ENCODE measurements around the gene SAMD4B. TPM values are rescaled to one million over a fixed set of nuclear protein-coding genes. Genes with fewer than 3 reads are reported as not detected.

Gene SAMD4B
- total RNA-seq, 1 experiment from 2014 or later, result 135 TPM

DNA sequence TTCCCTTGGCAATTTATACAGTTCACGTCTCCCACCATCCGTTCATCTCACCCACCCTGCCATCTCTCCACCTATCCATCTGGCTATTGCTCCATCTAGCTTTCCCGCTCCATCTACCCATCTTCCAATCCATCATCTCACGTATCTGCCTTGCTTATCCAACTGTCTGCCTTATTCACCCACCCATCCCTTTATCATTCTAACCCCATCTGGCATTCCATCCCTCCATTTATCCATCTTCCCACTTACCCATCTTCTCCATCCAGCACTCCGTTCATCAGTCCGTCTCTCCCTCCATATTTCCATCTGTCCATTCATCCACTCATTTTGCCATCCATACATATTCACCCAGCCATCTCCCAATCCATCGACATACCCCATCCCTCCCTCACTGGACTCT, 83.5 kb downstream of the SAMD4B start:
- no peaks in the 10 kb centered on the region for H3K27me3 ChIP-seq (ENCODE audit: insufficient read depth, low read length)
- no peak overlapping the region for H3K9ac ChIP-seq (ENCODE audit: extremely low read depth, insufficient read length, low read length)
- H4K91ac ChIP-seq (ENCODE audit: insufficient read length, low read depth, low read length), result no peak overlapping the region
- no peaks in the 10 kb centered on the region for H3K23me2 ChIP-seq (ENCODE audit: insufficient read length, low read depth, low read length, poor library complexity, severe bottlenecking)
- H2BK120ac ChIP-seq (ENCODE audit: low read depth, low read length, poor library complexity, severe bottlenecking), result no peak overlapping the region
- Mint-ChIP-seq H3K27me3 (ENCODE audit: low read depth) (no peaks in the 10 kb centered on the region), H3K9me3 (no peaks in the 10 kb centered on the region), H3K4me3 (no peak overlapping the region), H3K4me1 (peaks cover 31 to 36% of the 10 kb centered on the region in 2 experiments), H3K27ac (peak overlapping the region in 1 of 3 experiments; percentile 27; a peak in 1 of 7 replicates), H3K36me3 (ENCODE audit: insufficient read depth in 1 of 3, low read depth in 3 of 3) (peaks cover 23 to 52% (median 44%) of the 10 kb centered on the region in 3 experiments)
- TF ChIP-seq, protein P1, sequence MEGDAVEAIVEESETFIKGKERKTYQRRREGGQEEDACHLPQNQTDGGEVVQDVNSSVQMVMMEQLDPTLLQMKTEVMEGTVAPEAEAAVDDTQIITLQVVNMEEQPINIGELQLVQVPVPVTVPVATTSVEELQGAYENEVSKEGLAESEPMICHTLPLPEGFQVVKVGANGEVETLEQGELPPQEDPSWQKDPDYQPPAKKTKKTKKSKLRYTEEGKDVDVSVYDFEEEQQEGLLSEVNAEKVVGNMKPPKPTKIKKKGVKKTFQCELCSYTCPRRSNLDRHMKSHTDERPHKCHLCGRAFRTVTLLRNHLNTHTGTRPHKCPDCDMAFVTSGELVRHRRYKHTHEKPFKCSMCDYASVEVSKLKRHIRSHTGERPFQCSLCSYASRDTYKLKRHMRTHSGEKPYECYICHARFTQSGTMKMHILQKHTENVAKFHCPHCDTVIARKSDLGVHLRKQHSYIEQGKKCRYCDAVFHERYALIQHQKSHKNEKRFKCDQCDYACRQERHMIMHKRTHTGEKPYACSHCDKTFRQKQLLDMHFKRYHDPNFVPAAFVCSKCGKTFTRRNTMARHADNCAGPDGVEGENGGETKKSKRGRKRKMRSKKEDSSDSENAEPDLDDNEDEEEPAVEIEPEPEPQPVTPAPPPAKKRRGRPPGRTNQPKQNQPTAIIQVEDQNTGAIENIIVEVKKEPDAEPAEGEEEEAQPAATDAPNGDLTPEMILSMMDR (conservative IDR thresholded peaks at IDR 0.05), result no peak
- H3K79me1 ChIP-seq (ENCODE audit: insufficient read depth, low read depth, low read length, poor library complexity, severe bottlenecking), result no peaks in the 10 kb centered on the region
- no peak overlapping the region for H3K4ac ChIP-seq (ENCODE audit: low read depth, low read length)
- H3K4me1 ChIP-seq (ENCODE audit: insufficient read depth, low read length), result peaks cover 7% of the 10 kb centered on the region; the same call in 1 of the 2 replicates
- H3K56ac ChIP-seq (ENCODE audit: insufficient read length, low read depth, low read length), result no peak overlapping the region
- no peak overlapping the region for H4K5ac ChIP-seq (ENCODE audit: insufficient read length, low read depth, low read length)
- H3K23ac ChIP-seq (ENCODE audit: insufficient read length, low read depth, low read length), result no peak overlapping the region
- no peak overlapping the region for H2BK20ac ChIP-seq (ENCODE audit: low read depth, low read length, poor library complexity, severe bottlenecking)
- H3K9me3 ChIP-seq (ENCODE audit: control insufficient read depth, low read depth, low read length), result no peaks in the 10 kb centered on the region
- no peak overlapping the region for H3K27ac ChIP-seq (ENCODE audit: insufficient read length, low read depth, low read length)
- H3T11ph ChIP-seq (ENCODE audit: low read length), result no peak overlapping the region
- no peaks in the 10 kb centered on the region for H3K79me2 ChIP-seq (ENCODE audit: insufficient read depth, low read length)
- no peak for DNase-seq
- H3K18ac ChIP-seq (ENCODE audit: insufficient read length, low read depth, low read length), result no peak overlapping the region
- H2AK5ac ChIP-seq (ENCODE audit: insufficient read length, low read length), result no peak overlapping the region
- WGBS (ENCODE audit: extremely low coverage, insufficient read length, low lambda C conversion rate), result 100% methylated on average over 5 of the region's 7 CpGs
- no peak overlapping the region for H2BK12ac ChIP-seq (ENCODE audit: insufficient read length, low read depth, low read length)
- H2BK15ac ChIP-seq (ENCODE audit: low read depth, low read length), result no peak overlapping the region
- no peak overlapping the region for H3K4me2 ChIP-seq (ENCODE audit: insufficient read depth, insufficient read length, low read length)
- no peaks in the 10 kb centered on the region for H4K20me1 ChIP-seq (ENCODE audit: control insufficient read depth, insufficient read depth, insufficient read length)
- H2AFZ ChIP-seq (ENCODE audit: low read length), result no peak overlapping the region
- H3K14ac ChIP-seq (ENCODE audit: insufficient read depth, low read length), result no peak overlapping the region
- H2BK5ac ChIP-seq (ENCODE audit: insufficient read length, low read length), result no peak overlapping the region
- no peak overlapping the region for H4K8ac ChIP-seq (replicated peaks; ENCODE audit: insufficient read length, low read depth, low read length)
